ENCODE measurements around the gene BTBD9.
"Not testable (repeated sequence)": the region's sequence is repeated elsewhere in the genome, so short reads cannot be mapped to it uniquely, and the experiment has no call there.

Gene BTBD9

GRCh38 chr6:38350220-38350619 lies 289.5 kb downstream of the BTBD9 start:
- ChIA-PET POLR2A (no interaction called here), CTCF (interaction anchor here (1.2 kb wide), 2 partner anchors 11 to 43 kb away, joined by 3 to 4 read pairs; no protein-coding TSS in a partner anchor)
- TF ChIP-seq CTCF (IDR thresholded peaks at IDR 0.05; ENCODE audit: control extremely low read depth, extremely low read depth, low read depth, missing control alignments) = no peak
- DNase-seq (ENCODE audit: extremely low spot score) = no peak

GRCh38 chr6:38349795-38350194 lies 289.9 kb downstream of the BTBD9 start:
- CTCF ChIA-PET = interaction anchor here (1.2 kb wide), 1 partner anchor 10 kb away, joined by 4 read pairs; no protein-coding TSS in a partner anchor
- TF ChIP-seq CTCF (IDR thresholded peaks at IDR 0.05; ENCODE audit: control extremely low read depth, extremely low read depth, low read depth, missing control alignments) = no peak
- DNase-seq (ENCODE audit: extremely low spot score) = no peak
- POLR2A ChIA-PET = no interaction called here

GRCh38 chr6:38349221-38349620 lies 290.5 kb downstream of the BTBD9 start:
- no peak for DNase-seq (ENCODE audit: extremely low spot score)
- ChIA-PET POLR2A (no interaction called here), CTCF (no interaction called here)
- no peak for TF ChIP-seq CTCF (IDR thresholded peaks at IDR 0.05; ENCODE audit: control extremely low read depth, extremely low read depth, low read depth, missing control alignments)

- ChIA-PET CTCF (no interaction called here), POLR2A (no interaction called here)
- TF ChIP-seq CTCF (IDR thresholded peaks at IDR 0.05; ENCODE audit: control extremely low read depth, extremely low read depth, low read depth, missing control alignments) = no peak
- DNase-seq (ENCODE audit: extremely low spot score) = no peak
These were observed 291.4 kb downstream of the BTBD9 start for GRCh38 chr6:38348371-38348770.

- DNase-seq (ENCODE audit: extremely low spot score); CTCF ChIA-PET; POLR2A ChIA-PET: not testable (repeated sequence)
These were observed 291.9 kb downstream of the BTBD9 start for GRCh38 chr6:38347829-38348228.

GRCh38 chr6:38346291-38347079 lies 293.2 kb downstream of the BTBD9 start:
- ChIA-PET CTCF (no interaction called here), POLR2A (no interaction called here)
- no peak for TF ChIP-seq CTCF (IDR thresholded peaks at IDR 0.05; ENCODE audit: control extremely low read depth, extremely low read depth, low read depth, missing control alignments)
- DNase-seq (ENCODE audit: extremely low spot score) = no peak

- no peak for TF ChIP-seq CTCF (IDR thresholded peaks at IDR 0.05; ENCODE audit: control extremely low read depth, extremely low read depth, low read depth, missing control alignments)
- DNase-seq (ENCODE audit: extremely low spot score) = no peak
- CTCF ChIA-PET = interaction anchor here (0.9 kb wide), 1 partner anchor 10 kb away, joined by 3 read pairs; no protein-coding TSS in a partner anchor
- POLR2A ChIA-PET = no interaction called here
These were observed 294.1 kb downstream of the BTBD9 start for GRCh38 chr6:38345586-38345985.

All from GM10248 (cell line).